ENCODE results near the gene CATSPERD.

Gene CATSPERD

GRCh38 chr19:5719274-5719960 lies 1.0 kb upstream of the CATSPERD start:
- TF ChIP-seq GATA2 (IDR thresholded peaks at IDR 0.05; ENCODE audit: low read depth, low read length) (no peak), GATA3 (IDR thresholded peaks at IDR 0.05; ENCODE audit: low read depth, low read length) (no peak)

- TF ChIP-seq GATA2 (IDR thresholded peaks at IDR 0.05; ENCODE audit: low read depth, low read length) (no peak), GATA3 (IDR thresholded peaks at IDR 0.05; ENCODE audit: low read depth, low read length) (no peak)
Measured at GRCh38 chr19:5727453-5728050, 7.1 kb downstream of the CATSPERD start.

GRCh38 chr19:5738423-5738822 lies 18.0 kb downstream of the CATSPERD start:
- TF ChIP-seq GATA2 (IDR thresholded peaks at IDR 0.05; ENCODE audit: low read depth, low read length) = no peak
- no peak for TF ChIP-seq GATA3 (IDR thresholded peaks at IDR 0.05; ENCODE audit: low read depth, low read length)

- TF ChIP-seq GATA2 (IDR thresholded peaks at IDR 0.05; ENCODE audit: low read depth, low read length) = no peak
Measured at GRCh38 chr19:5742051-5742450, 21.6 kb downstream of the CATSPERD start.

- TF ChIP-seq GATA3 (IDR thresholded peaks at IDR 0.05; ENCODE audit: low read depth, low read length) = no peak
- TF ChIP-seq GATA2 (IDR thresholded peaks at IDR 0.05; ENCODE audit: low read depth, low read length) = no peak
Measured at GRCh38 chr19:5743630-5744029, 23.2 kb downstream of the CATSPERD start.

- TF ChIP-seq GATA3 (IDR thresholded peaks at IDR 0.05; ENCODE audit: low read depth, low read length) = no peak
Measured at GRCh38 chr19:5749505-5749904, 29.1 kb downstream of the CATSPERD start.

GRCh38 chr19:5751709-5752108 lies 31.3 kb downstream of the CATSPERD start:
- no peak for TF ChIP-seq GATA2 (IDR thresholded peaks at IDR 0.05; ENCODE audit: low read depth, low read length)
- TF ChIP-seq GATA3 (IDR thresholded peaks at IDR 0.05; ENCODE audit: low read depth, low read length) = no peak

- no peak for TF ChIP-seq GATA3 (IDR thresholded peaks at IDR 0.05; ENCODE audit: low read depth, low read length)
Measured at GRCh38 chr19:5753743-5754142, 33.3 kb downstream of the CATSPERD start.

- TF ChIP-seq GATA3 (IDR thresholded peaks at IDR 0.05; ENCODE audit: low read depth, low read length) = no peak
- TF ChIP-seq GATA2 (IDR thresholded peaks at IDR 0.05; ENCODE audit: low read depth, low read length) = no peak
Measured at GRCh38 chr19:5762608-5763217, 42.3 kb downstream of the CATSPERD start.

- TF ChIP-seq GATA3 (IDR thresholded peaks at IDR 0.05; ENCODE audit: low read depth, low read length) (no peak), GATA2 (IDR thresholded peaks at IDR 0.05; ENCODE audit: low read depth, low read length) (no peak)
Measured at GRCh38 chr19:5765220-5765619, 44.8 kb downstream of the CATSPERD start.

GRCh38 chr19:5767949-5768348 lies 47.5 kb downstream of the CATSPERD start:
- TF ChIP-seq GATA2 (IDR thresholded peaks at IDR 0.05; ENCODE audit: low read depth, low read length) (no peak), GATA3 (IDR thresholded peaks at IDR 0.05; ENCODE audit: low read depth, low read length) (no peak)

- TF ChIP-seq GATA2 (IDR thresholded peaks at IDR 0.05; ENCODE audit: low read depth, low read length) (no peak), GATA3 (IDR thresholded peaks at IDR 0.05; ENCODE audit: low read depth, low read length) (no peak)
Measured at GRCh38 chr19:5772416-5772815, 52.0 kb downstream of the CATSPERD start.

GRCh38 chr19:5773276-5773675 lies 52.8 kb downstream of the CATSPERD start:
- TF ChIP-seq GATA2 (IDR thresholded peaks at IDR 0.05; ENCODE audit: low read depth, low read length) (no peak), GATA3 (IDR thresholded peaks at IDR 0.05; ENCODE audit: low read depth, low read length) (no peak)

GRCh38 chr19:5774921-5775320 lies 54.5 kb downstream of the CATSPERD start:
- TF ChIP-seq GATA2 (IDR thresholded peaks at IDR 0.05; ENCODE audit: low read depth, low read length) (no peak), GATA3 (IDR thresholded peaks at IDR 0.05; ENCODE audit: low read depth, low read length) (no peak)

GRCh38 chr19:5775668-5776309 lies 55.4 kb downstream of the CATSPERD start:
- TF ChIP-seq GATA2 (IDR thresholded peaks at IDR 0.05; ENCODE audit: low read depth, low read length) (no peak), GATA3 (IDR thresholded peaks at IDR 0.05; ENCODE audit: low read depth, low read length) (no peak)
